Measurements from ENCODE around the gene USP25.

Gene USP25

GRCh38 chr21:15837645-15838044, 107.9 kb downstream of the USP25 start:
- no peak for DNase-seq
- in situ Hi-C loops (cut with HindIII; ENCODE audit: low pct_ligation_motif_present, low pct_unique_long_range_greater_than_20kb, low sequenced_read_pairs), result no loop called here

GRCh38 chr21:15839026-15839425, 109.2 kb downstream of the USP25 start:
- no peak for DNase-seq
- in situ Hi-C loops (cut with HindIII; ENCODE audit: low pct_ligation_motif_present, low pct_unique_long_range_greater_than_20kb, low sequenced_read_pairs), result no loop called here

- DNase-seq, result no peak
- in situ Hi-C loops (cut with HindIII; ENCODE audit: low pct_ligation_motif_present, low pct_unique_long_range_greater_than_20kb, low sequenced_read_pairs), result no loop called here
These were observed 109.8 kb downstream of the USP25 start for GRCh38 chr21:15839601-15840000.

- in situ Hi-C loops (cut with HindIII; ENCODE audit: low pct_ligation_motif_present, low pct_unique_long_range_greater_than_20kb, low sequenced_read_pairs), result no loop called here
- DNase-seq, result no peak
These were observed 110.6 kb downstream of the USP25 start for GRCh38 chr21:15840406-15840805.

- peak; percentile 89 for DNase-seq
- in situ Hi-C loops (cut with HindIII; ENCODE audit: low pct_ligation_motif_present, low pct_unique_long_range_greater_than_20kb, low sequenced_read_pairs), result no loop called here
These were observed 112.2 kb downstream of the USP25 start for GRCh38 chr21:15841856-15842564.

GRCh38 chr21:15842565-15842880, 112.7 kb downstream of the USP25 start:
- in situ Hi-C loops (cut with HindIII; ENCODE audit: low pct_ligation_motif_present, low pct_unique_long_range_greater_than_20kb, low sequenced_read_pairs), result no loop called here
- no peak for DNase-seq

- in situ Hi-C loops (cut with HindIII; ENCODE audit: low pct_ligation_motif_present, low pct_unique_long_range_greater_than_20kb, low sequenced_read_pairs), result no loop called here
- DNase-seq, result no peak
These were observed 114.0 kb downstream of the USP25 start for GRCh38 chr21:15843766-15844165.

- no peak for DNase-seq
- in situ Hi-C loops (cut with HindIII; ENCODE audit: low pct_ligation_motif_present, low pct_unique_long_range_greater_than_20kb, low sequenced_read_pairs), result no loop called here
These were observed 119.1 kb downstream of the USP25 start for GRCh38 chr21:15848634-15849560.

GRCh38 chr21:15849927-15850326, 120.1 kb downstream of the USP25 start:
- in situ Hi-C loops (cut with HindIII; ENCODE audit: low pct_ligation_motif_present, low pct_unique_long_range_greater_than_20kb, low sequenced_read_pairs), result no loop called here
- DNase-seq, result no peak

GRCh38 chr21:15850645-15851044, 120.9 kb downstream of the USP25 start:
- DNase-seq, result peak; percentile 33
- in situ Hi-C loops (cut with HindIII; ENCODE audit: low pct_ligation_motif_present, low pct_unique_long_range_greater_than_20kb, low sequenced_read_pairs), result no loop called here

GRCh38 chr21:15852146-15852545, 122.4 kb downstream of the USP25 start:
- in situ Hi-C loops (cut with HindIII; ENCODE audit: low pct_ligation_motif_present, low pct_unique_long_range_greater_than_20kb, low sequenced_read_pairs), result no loop called here
- no peak for DNase-seq

- in situ Hi-C loops (cut with HindIII; ENCODE audit: low pct_ligation_motif_present, low pct_unique_long_range_greater_than_20kb, low sequenced_read_pairs), result no loop called here
These were observed 123.3 kb downstream of the USP25 start for GRCh38 chr21:15853126-15853525.

GRCh38 chr21:15856813-15857212, 127.0 kb downstream of the USP25 start:
- no peak for DNase-seq
- in situ Hi-C loops (cut with HindIII; ENCODE audit: low pct_ligation_motif_present, low pct_unique_long_range_greater_than_20kb, low sequenced_read_pairs), result no loop called here

More at GRCh38 chr21:15853126-15853525, 123.3 kb downstream of the USP25 start:
- DNase-seq, result no peak

- DNase-seq, result no peak
- in situ Hi-C loops (cut with HindIII; ENCODE audit: low pct_ligation_motif_present, low pct_unique_long_range_greater_than_20kb, low sequenced_read_pairs), result no loop called here
These were observed 128.0 kb downstream of the USP25 start for GRCh38 chr21:15857740-15858139.

- in situ Hi-C loops (cut with HindIII; ENCODE audit: low pct_ligation_motif_present, low pct_unique_long_range_greater_than_20kb, low sequenced_read_pairs), result no loop called here
- no peak for DNase-seq
These were observed 130.8 kb downstream of the USP25 start for GRCh38 chr21:15860541-15860940.

- in situ Hi-C loops (cut with HindIII; ENCODE audit: low pct_ligation_motif_present, low pct_unique_long_range_greater_than_20kb, low sequenced_read_pairs), result no loop called here
- DNase-seq, result no peak
These were observed 139.2 kb downstream of the USP25 start for GRCh38 chr21:15868940-15869339.

GRCh38 chr21:15870819-15871218, 141.0 kb downstream of the USP25 start:
- DNase-seq, result no peak
- in situ Hi-C loops (cut with HindIII; ENCODE audit: low pct_ligation_motif_present, low pct_unique_long_range_greater_than_20kb, low sequenced_read_pairs), result no loop called here

GRCh38 chr21:15872236-15872635, 142.5 kb downstream of the USP25 start:
- in situ Hi-C loops (cut with HindIII; ENCODE audit: low pct_ligation_motif_present, low pct_unique_long_range_greater_than_20kb, low sequenced_read_pairs), result no loop called here
- no peak for DNase-seq

GRCh38 chr21:15874615-15875014, 144.8 kb downstream of the USP25 start:
- no peak for DNase-seq
- in situ Hi-C loops (cut with HindIII; ENCODE audit: low pct_ligation_motif_present, low pct_unique_long_range_greater_than_20kb, low sequenced_read_pairs), result no loop called here

GRCh38 chr21:15875286-15875685, 145.5 kb downstream of the USP25 start:
- DNase-seq, result no peak
- in situ Hi-C loops (cut with HindIII; ENCODE audit: low pct_ligation_motif_present, low pct_unique_long_range_greater_than_20kb, low sequenced_read_pairs), result no loop called here

Measured in ACHN (cell line).